B cell (primary cell): ENCODE results near the gene JMJD1C.

ENCODE experiments used
- EZH2 ChIP-seq: IDR thresholded peaks from 2 replicates; pipeline ENCODE4 v1.6.1; 2012; ENCODE audit warnings: borderline replicate concordance, low read depth, mild to moderate bottlenecking, moderate library complexity, low read length; ENCODE audit not compliant: insufficient read depth, poor library complexity, severe bottlenecking
- TF ChIP-seq, protein P1 (sequence below): fragments of 200-600 bp; IDR thresholded peaks from one replicate; pipeline ENCODE4 v1.8.0; 2022; ENCODE audit warnings: antibody characterized with exemption, mild to moderate bottlenecking

DNA sequence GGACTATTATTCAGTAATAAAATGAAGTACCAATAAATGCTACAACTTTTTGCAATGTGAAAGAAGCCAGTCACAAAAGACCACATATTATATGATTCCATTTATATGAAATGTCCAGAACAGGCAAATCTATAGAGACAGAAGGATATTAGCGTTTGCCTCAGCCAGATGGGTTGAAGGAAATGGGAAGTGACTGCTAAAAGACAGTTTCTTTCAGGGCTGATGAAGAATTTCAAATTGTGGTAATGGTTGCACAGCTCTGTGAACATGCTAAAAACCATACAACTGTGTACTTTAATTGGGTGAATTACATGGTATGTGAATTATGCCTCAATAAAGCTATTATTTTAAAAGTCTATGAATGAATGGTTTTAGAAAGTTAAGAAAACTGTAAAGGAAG, 31.5 kb upstream of the JMJD1C start:
- TF ChIP-seq EZH2, result no peak
- TF ChIP-seq, protein P1, sequence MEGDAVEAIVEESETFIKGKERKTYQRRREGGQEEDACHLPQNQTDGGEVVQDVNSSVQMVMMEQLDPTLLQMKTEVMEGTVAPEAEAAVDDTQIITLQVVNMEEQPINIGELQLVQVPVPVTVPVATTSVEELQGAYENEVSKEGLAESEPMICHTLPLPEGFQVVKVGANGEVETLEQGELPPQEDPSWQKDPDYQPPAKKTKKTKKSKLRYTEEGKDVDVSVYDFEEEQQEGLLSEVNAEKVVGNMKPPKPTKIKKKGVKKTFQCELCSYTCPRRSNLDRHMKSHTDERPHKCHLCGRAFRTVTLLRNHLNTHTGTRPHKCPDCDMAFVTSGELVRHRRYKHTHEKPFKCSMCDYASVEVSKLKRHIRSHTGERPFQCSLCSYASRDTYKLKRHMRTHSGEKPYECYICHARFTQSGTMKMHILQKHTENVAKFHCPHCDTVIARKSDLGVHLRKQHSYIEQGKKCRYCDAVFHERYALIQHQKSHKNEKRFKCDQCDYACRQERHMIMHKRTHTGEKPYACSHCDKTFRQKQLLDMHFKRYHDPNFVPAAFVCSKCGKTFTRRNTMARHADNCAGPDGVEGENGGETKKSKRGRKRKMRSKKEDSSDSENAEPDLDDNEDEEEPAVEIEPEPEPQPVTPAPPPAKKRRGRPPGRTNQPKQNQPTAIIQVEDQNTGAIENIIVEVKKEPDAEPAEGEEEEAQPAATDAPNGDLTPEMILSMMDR, result no peak
